ENCODE data around the gene SLIT3. TPM values are rescaled to one million over a fixed set of nuclear protein-coding genes. Genes with fewer than 3 reads are reported as not detected.

SLIT3 gene
- total RNA-seq, 1 experiment from 2014 or later, result 0.10 TPM

DNA sequence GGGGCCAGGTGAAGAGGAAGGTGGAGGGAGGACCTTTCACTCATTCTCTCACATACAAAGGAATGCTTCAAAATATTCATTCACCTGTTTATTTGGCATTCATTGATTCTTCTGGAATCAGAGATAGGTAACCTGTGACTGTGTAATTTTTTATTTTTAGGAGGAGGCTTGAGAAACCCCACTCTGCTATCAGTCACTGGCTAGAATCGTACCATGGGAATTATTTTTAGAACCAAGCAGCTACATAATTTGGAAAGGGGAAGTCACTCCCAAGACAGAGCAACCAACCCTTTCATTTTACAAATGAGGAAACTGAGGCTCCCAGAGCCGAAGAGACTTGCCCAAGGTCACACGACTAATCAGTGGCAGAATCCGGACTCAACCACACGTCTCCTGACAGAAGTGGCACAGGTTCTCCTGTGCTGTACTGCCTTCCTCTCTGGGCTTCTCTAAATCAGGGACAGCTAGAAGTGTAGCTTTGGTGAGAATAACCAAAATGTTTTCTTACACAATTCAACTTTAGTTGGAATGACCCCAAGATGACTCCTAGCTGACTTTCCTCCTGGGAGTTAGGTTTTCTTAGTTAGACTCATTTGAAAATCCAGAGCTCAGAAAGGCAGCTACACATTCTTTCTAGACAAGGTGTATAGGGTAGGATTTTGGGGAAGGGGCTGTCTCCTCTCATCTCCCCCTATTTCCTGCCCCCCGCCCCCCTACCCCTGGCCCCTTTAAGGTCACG is 457.5 kb downstream of the SLIT3 start:
- no peaks in the 10 kb centered on the region for H3K36me3 ChIP-seq (ENCODE audit: control insufficient read depth in 1 of 2, insufficient read depth in 2 of 2, low read length in 2 of 2)
- H3K4me2 ChIP-seq (ENCODE audit: low read length), result no peak overlapping the region
- no peak overlapping the region for H3K27ac ChIP-seq (ENCODE audit: low read depth, low read length)
- no peak for ATAC-seq
- H3K79me2 ChIP-seq (ENCODE audit: insufficient read depth, low read length), result no peaks in the 10 kb centered on the region
- H3K9me3 ChIP-seq (ENCODE audit: control insufficient read depth in 1 of 2, insufficient read depth in 1 of 2, low read depth in 1 of 2, low read length in 2 of 2), result no peaks in the 10 kb centered on the region
- no peak overlapping the region for H3K4me3 ChIP-seq (replicated peaks in 1 of 2; ENCODE audit: low read depth in 1 of 2, low read length in 2 of 2)
- TF ChIP-seq, protein P1, sequence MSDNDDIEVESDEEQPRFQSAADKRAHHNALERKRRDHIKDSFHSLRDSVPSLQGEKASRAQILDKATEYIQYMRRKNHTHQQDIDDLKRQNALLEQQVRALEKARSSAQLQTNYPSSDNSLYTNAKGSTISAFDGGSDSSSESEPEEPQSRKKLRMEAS (IDR thresholded peaks at IDR 0.05), result no peak
- TF ChIP-seq JUND (IDR thresholded peaks at IDR 0.05), result no peak
- TF ChIP-seq, protein P2, sequence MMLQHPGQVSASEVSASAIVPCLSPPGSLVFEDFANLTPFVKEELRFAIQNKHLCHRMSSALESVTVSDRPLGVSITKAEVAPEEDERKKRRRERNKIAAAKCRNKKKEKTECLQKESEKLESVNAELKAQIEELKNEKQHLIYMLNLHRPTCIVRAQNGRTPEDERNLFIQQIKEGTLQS (IDR thresholded peaks at IDR 0.05), result no peak
- no peak for TF ChIP-seq ELF1 (IDR thresholded peaks at IDR 0.05; ENCODE audit: borderline replicate concordance, low read depth)
- no peak for TF ChIP-seq POLR2A (IDR thresholded peaks at IDR 0.05; ENCODE audit: borderline replicate concordance, extremely low read depth, insufficient read depth, insufficient read length)
- no peak for TF ChIP-seq POLR2AphosphoS5 (IDR thresholded peaks at IDR 0.05; ENCODE audit: low read depth, low read length)
- no peak for TF ChIP-seq ZNF274 (IDR thresholded peaks at IDR 0.05; ENCODE audit: low read depth, low read length)
- TF ChIP-seq ZFX (IDR thresholded peaks at IDR 0.05), result no peak
- TF ChIP-seq SRF (IDR thresholded peaks at IDR 0.05; ENCODE audit: low read depth), result no peak
- no peak for TF ChIP-seq SIN3A (IDR thresholded peaks at IDR 0.05; ENCODE audit: low read depth)
- no peak for TF ChIP-seq CEBPB (IDR thresholded peaks at IDR 0.05; ENCODE audit: low read depth)
- no peak for TF ChIP-seq YY1 (IDR thresholded peaks at IDR 0.05; ENCODE audit: extremely low read depth, insufficient replicate concordance, low read depth, low read length)
- TF ChIP-seq, protein P3, sequence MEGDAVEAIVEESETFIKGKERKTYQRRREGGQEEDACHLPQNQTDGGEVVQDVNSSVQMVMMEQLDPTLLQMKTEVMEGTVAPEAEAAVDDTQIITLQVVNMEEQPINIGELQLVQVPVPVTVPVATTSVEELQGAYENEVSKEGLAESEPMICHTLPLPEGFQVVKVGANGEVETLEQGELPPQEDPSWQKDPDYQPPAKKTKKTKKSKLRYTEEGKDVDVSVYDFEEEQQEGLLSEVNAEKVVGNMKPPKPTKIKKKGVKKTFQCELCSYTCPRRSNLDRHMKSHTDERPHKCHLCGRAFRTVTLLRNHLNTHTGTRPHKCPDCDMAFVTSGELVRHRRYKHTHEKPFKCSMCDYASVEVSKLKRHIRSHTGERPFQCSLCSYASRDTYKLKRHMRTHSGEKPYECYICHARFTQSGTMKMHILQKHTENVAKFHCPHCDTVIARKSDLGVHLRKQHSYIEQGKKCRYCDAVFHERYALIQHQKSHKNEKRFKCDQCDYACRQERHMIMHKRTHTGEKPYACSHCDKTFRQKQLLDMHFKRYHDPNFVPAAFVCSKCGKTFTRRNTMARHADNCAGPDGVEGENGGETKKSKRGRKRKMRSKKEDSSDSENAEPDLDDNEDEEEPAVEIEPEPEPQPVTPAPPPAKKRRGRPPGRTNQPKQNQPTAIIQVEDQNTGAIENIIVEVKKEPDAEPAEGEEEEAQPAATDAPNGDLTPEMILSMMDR (IDR thresholded peaks at IDR 0.05 in 2 of 3, conservative IDR thresholded peaks at IDR 0.05 in 1 of 3; ENCODE audit: borderline replicate concordance in 1 of 3, insufficient read depth in 1 of 3, low read depth in 2 of 3, low read length in 2 of 3), result no peak
- TF ChIP-seq TCF7L2 (IDR thresholded peaks at IDR 0.05; ENCODE audit: borderline replicate concordance, extremely low read depth, insufficient read depth, insufficient read length), result no peak
- no peak for TF ChIP-seq FOSL1 (IDR thresholded peaks at IDR 0.05; ENCODE audit: low read depth)
- no peak; the same call in 1 of the 2 replicates for TF ChIP-seq EZH2phosphoT487 (IDR thresholded peaks at IDR 0.05; ENCODE audit: borderline replicate concordance)
- BruUV-seq (replicated peaks), result no TSS peak
- DNase-seq (ENCODE audit: low read depth, low spot score), result no peak
- intact Hi-C loops (cut with micrococcal nuclease), result no loop called here
- ChIA-PET POLR2A (no interaction called here), RAD21 (ENCODE audit: low non-redundant PET in 1 of 2, low total read pairs in 2 of 2, uncharacterized antibody in 2 of 2, unreplicated experiment in 2 of 2) (no interaction called here), CTCF (no interaction called here)
- H3K27me3 ChIP-seq (ENCODE audit: insufficient read depth, low read length), result peaks cover 97% of the 10 kb centered on the region
- no peak overlapping the region for H3K9ac ChIP-seq (ENCODE audit: low read length)
- no peaks in the 10 kb centered on the region for H3K9me2 ChIP-seq (ENCODE audit: insufficient read depth)
- no peak overlapping the region for H2AFZ ChIP-seq (ENCODE audit: low read depth, low read length, poor library complexity, severe bottlenecking)
- no peaks in the 10 kb centered on the region for H4K20me1 ChIP-seq (ENCODE audit: insufficient read depth)
- H3K4me1 ChIP-seq (ENCODE audit: control insufficient read depth in 1 of 2, insufficient read depth in 2 of 2, low read length in 2 of 2), result no peaks in the 10 kb centered on the region

Data from HCT116 (cell line).